GM12872 (cell line): ENCODE results near the gene EXOSC2.

Experiments
- CTCF ChIP-seq: IDR thresholded peaks from 3 replicates; pipeline ENCODE4 v1.5.1; 2011; ENCODE audit warnings: low read depth, mild to moderate bottlenecking, low read length, moderate library complexity; ENCODE audit not compliant: insufficient read depth

The EXOSC2 gene

GRCh38 chr9:130701059-130702022 lies 7.8 kb downstream of the EXOSC2 start:
- peak; percentile 94 for TF ChIP-seq CTCF

GRCh38 chr9:130703501-130703900 lies 9.9 kb downstream of the EXOSC2 start:
- TF ChIP-seq CTCF, result no peak

- TF ChIP-seq CTCF, result peak; percentile 53
Observed at GRCh38 chr9:130707225-130707976, 13.8 kb downstream of the EXOSC2 start.

GRCh38 chr9:130710822-130711352 lies 17.3 kb downstream of the EXOSC2 start:
- no peak for TF ChIP-seq CTCF

GRCh38 chr9:130711469-130711868 lies 17.9 kb downstream of the EXOSC2 start:
- TF ChIP-seq CTCF, result no peak

GRCh38 chr9:130712564-130713285 lies 19.1 kb downstream of the EXOSC2 start:
- TF ChIP-seq CTCF, result no peak
